ENCODE results near the gene LIPC. TPM values are rescaled to one million over a fixed set of nuclear protein-coding genes. Genes with fewer than 3 reads are reported as not detected.

The LIPC gene
- total and polyA plus RNA-seq, 7 experiments from 2014 or later: 0.46 to 5.1 (median 0.77) TPM

DNA sequence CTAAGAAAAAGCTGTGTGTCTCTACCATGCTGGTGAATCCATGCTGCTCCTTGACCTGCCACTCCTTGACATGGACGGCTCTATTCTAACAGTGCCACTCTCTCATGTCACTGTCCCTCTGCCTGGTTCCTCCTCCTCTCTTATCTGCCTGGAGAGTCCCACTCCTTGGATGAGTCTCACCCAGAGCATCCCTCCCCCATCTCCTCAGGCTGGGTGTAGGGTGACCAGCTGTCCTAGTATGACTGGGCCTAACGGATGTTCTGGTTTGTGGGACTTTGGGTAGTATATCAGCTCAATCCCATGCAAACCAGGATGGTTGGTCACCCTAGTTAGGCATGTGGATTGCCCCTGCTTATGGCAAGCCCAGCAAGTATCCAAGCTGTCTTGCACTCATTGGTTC lies 54.3 kb downstream of the LIPC start:
- ChIA-PET CTCF (no interaction called here), POLR2A (no interaction called here)
- no peak for ATAC-seq
- Histone ChIP-seq H3K9me3 (ENCODE audit: control insufficient read depth in 2 of 3, low read length in 3 of 3) (peaks cover 0 to 6% (median 0%) of the 10 kb centered on the region in 3 experiments), H3K4me1 (ENCODE audit: control insufficient read depth in 2 of 2, insufficient read depth in 2 of 2, low read length in 2 of 2) (peaks cover 42 to 45% of the 10 kb centered on the region in 2 donors), H3K4me3 (ENCODE audit: low read length) (peak overlapping the region; percentile 11), H3K27me3 (ENCODE audit: control insufficient read depth in 2 of 2, insufficient read depth in 2 of 2, low read length in 2 of 2) (no peaks in the 10 kb centered on the region), H3K27ac (ENCODE audit: low read depth, low read length) (peak overlapping the region; percentile 42), H3K36me3 (ENCODE audit: control insufficient read depth in 2 of 3, insufficient read depth in 3 of 3, low read length in 3 of 3) (no peaks in the 10 kb centered on the region)
- Mint-ChIP-seq H3K27ac (peak overlapping the region; percentile 32 to 95 (median 89)), H3K36me3 (peaks cover 0 to 48% (median 0%) of the 10 kb centered on the region in 5 donors), H3K27me3 (no peaks in the 10 kb centered on the region), H3K4me3 (peak overlapping the region in 9 of 10 donors; percentile 7 to 76 (median 64)), H3K9me3 (peaks cover 0 to 16% (median 1%) of the 10 kb centered on the region in 11 donors), H3K4me1 (peaks cover 36 to 52% (median 48%) of the 10 kb centered on the region in 7 donors)
- DNase-seq: no peak
- intact Hi-C loops (cut with micrococcal nuclease): no loop called here

- ATAC-seq (no peak), DNase-seq (no peak)
- peak overlapping the region in 6 of 10 donors; percentile 7 to 76 (median 50) for H3K4me3 Mint-ChIP-seq
- POLR2A ChIA-PET: interaction anchor here (0.8 kb wide), 1 partner anchor 10 kb away, joined by 4 read pairs; no protein-coding TSS in a partner anchor
- intact Hi-C loops (cut with micrococcal nuclease): no loop called here
- CTCF ChIA-PET: no interaction called here
- peaks cover 42 to 45% of the 10 kb centered on the region in 2 donors for H3K4me1 ChIP-seq (ENCODE audit: control insufficient read depth in 2 of 2, insufficient read depth in 2 of 2, low read length in 2 of 2)
- peaks cover 0 to 48% (median 0%) of the 10 kb centered on the region in 5 donors for H3K36me3 Mint-ChIP-seq
- no peak overlapping the region for H3K27ac ChIP-seq (ENCODE audit: low read depth, low read length)
- peaks cover 0 to 6% (median 0%) of the 10 kb centered on the region in 3 experiments for H3K9me3 ChIP-seq (ENCODE audit: control insufficient read depth in 2 of 3, low read length in 3 of 3)
- H3K36me3 ChIP-seq (ENCODE audit: control insufficient read depth in 2 of 3, insufficient read depth in 3 of 3, low read length in 3 of 3): no peaks in the 10 kb centered on the region
- H3K4me1 Mint-ChIP-seq: peaks cover 36 to 52% (median 48%) of the 10 kb centered on the region in 7 donors
- no peak overlapping the region for H3K4me3 ChIP-seq (ENCODE audit: low read length)
- H3K27me3 ChIP-seq (ENCODE audit: control insufficient read depth in 2 of 2, insufficient read depth in 2 of 2, low read length in 2 of 2): no peaks in the 10 kb centered on the region
- no peaks in the 10 kb centered on the region for H3K27me3 Mint-ChIP-seq
- peaks cover 0 to 16% (median 1%) of the 10 kb centered on the region in 11 donors for H3K9me3 Mint-ChIP-seq
- peak overlapping the region in 8 of 9 donors; percentile 80 to 95 (median 92) for H3K27ac Mint-ChIP-seq
These were observed 54.8 kb downstream of the LIPC start for GRCh38 chr15:58486564-58486963.

GRCh38 chr15:58487041-58487723 lies 55.4 kb downstream of the LIPC start:
- Histone ChIP-seq H3K27ac (ENCODE audit: low read depth, low read length) (no peak overlapping the region), H3K27me3 (ENCODE audit: control insufficient read depth in 2 of 2, insufficient read depth in 2 of 2, low read length in 2 of 2) (no peaks in the 10 kb centered on the region), H3K9me3 (ENCODE audit: control insufficient read depth in 2 of 3, low read length in 3 of 3) (peaks cover 0 to 6% (median 0%) of the 10 kb centered on the region in 3 experiments), H3K4me1 (ENCODE audit: control insufficient read depth in 2 of 2, insufficient read depth in 2 of 2, low read length in 2 of 2) (peaks cover 42 to 45% of the 10 kb centered on the region in 2 donors), H3K4me3 (ENCODE audit: low read length) (no peak overlapping the region), H3K36me3 (ENCODE audit: control insufficient read depth in 2 of 3, insufficient read depth in 3 of 3, low read length in 3 of 3) (no peaks in the 10 kb centered on the region)
- DNase-seq (no peak), ATAC-seq (no peak)
- Mint-ChIP-seq H3K4me3 (no peak overlapping the region), H3K27ac (peak overlapping the region in 5 of 9 donors; percentile 14 to 95 (median 60)), H3K4me1 (peaks cover 36 to 55% (median 48%) of the 10 kb centered on the region in 7 donors), H3K9me3 (peaks cover 0 to 16% (median 1%) of the 10 kb centered on the region in 11 donors), H3K27me3 (no peaks in the 10 kb centered on the region), H3K36me3 (peaks cover 0 to 46% (median 0%) of the 10 kb centered on the region in 5 donors)
- POLR2A ChIA-PET: interaction anchor here (0.8 kb wide), 1 partner anchor 9 kb away, joined by 4 read pairs; no protein-coding TSS in a partner anchor
- intact Hi-C loops (cut with micrococcal nuclease): no loop called here
- CTCF ChIA-PET: interaction anchor here (0.6 to 1.5 kb wide), 2 partner anchors 10 to 214 kb away, joined by 3 to 5 read pairs; no protein-coding TSS in a partner anchor

DNA sequence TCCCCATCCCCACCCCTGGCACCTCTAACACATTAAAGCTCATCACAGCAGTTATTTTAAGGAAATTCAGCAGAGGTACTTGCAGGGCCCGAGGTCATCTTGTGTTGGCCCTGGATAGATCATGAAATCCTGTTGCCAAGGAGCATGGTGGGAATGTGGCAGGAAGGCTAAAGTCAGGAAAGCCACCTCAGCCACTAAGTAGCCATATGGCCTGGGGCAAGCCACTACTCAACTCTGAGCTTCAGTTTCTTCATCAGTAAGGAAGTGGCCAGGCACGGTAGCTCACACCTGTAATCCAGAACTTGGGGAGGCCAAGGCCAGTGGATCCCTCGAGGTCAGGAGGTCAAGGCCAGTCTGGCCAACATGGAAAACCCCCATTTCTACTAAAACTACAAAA lies 55.9 kb downstream of the LIPC start:
- peaks cover 36 to 55% (median 48%) of the 10 kb centered on the region in 7 donors for H3K4me1 Mint-ChIP-seq
- peak overlapping the region in 1 of 9 donors; percentile 8 for H3K27ac Mint-ChIP-seq
- ATAC-seq: no peak
- peaks cover 0 to 16% (median 1%) of the 10 kb centered on the region in 11 donors for H3K9me3 Mint-ChIP-seq
- Histone ChIP-seq H3K4me3 (ENCODE audit: low read length) (no peak overlapping the region), H3K36me3 (ENCODE audit: control insufficient read depth in 2 of 3, insufficient read depth in 3 of 3, low read length in 3 of 3) (no peaks in the 10 kb centered on the region), H3K4me1 (ENCODE audit: control insufficient read depth in 2 of 2, insufficient read depth in 2 of 2, low read length in 2 of 2) (peaks cover 42 to 45% of the 10 kb centered on the region in 2 donors), H3K27ac (ENCODE audit: low read depth, low read length) (no peak overlapping the region), H3K27me3 (ENCODE audit: control insufficient read depth in 2 of 2, insufficient read depth in 2 of 2, low read length in 2 of 2) (no peaks in the 10 kb centered on the region), H3K9me3 (ENCODE audit: control insufficient read depth in 2 of 3, low read length in 3 of 3) (peaks cover 0 to 6% (median 0%) of the 10 kb centered on the region in 3 experiments)
- intact Hi-C loops (cut with micrococcal nuclease): no loop called here
- H3K27me3 Mint-ChIP-seq: no peaks in the 10 kb centered on the region
- peaks cover 0 to 46% (median 0%) of the 10 kb centered on the region in 5 donors for H3K36me3 Mint-ChIP-seq
- H3K4me3 Mint-ChIP-seq: no peak overlapping the region
- DNase-seq: no peak
- POLR2A ChIA-PET: no interaction called here
- CTCF ChIA-PET: interaction anchor here (0.6 to 1.5 kb wide), 2 partner anchors 10 to 215 kb away, joined by 3 to 5 read pairs; no protein-coding TSS in a partner anchor

GRCh38 chr15:58489289-58490085 lies 57.7 kb downstream of the LIPC start:
- no peak overlapping the region for H3K27ac ChIP-seq (ENCODE audit: low read depth, low read length)
- H3K4me1 Mint-ChIP-seq: peaks cover 19 to 48% (median 37%) of the 10 kb centered on the region in 7 donors

More at GRCh38 chr15:58489289-58490085, 57.7 kb downstream of the LIPC start:
- no peaks in the 10 kb centered on the region for H3K27me3 Mint-ChIP-seq
- ChIA-PET POLR2A (no interaction called here), CTCF (interaction anchor here (0.7 kb wide), 1 partner anchor 261 kb away, joined by 3 read pairs; no protein-coding TSS in a partner anchor)
- no peak for ATAC-seq
- DNase-seq: no peak
- intact Hi-C loops (cut with micrococcal nuclease): loop anchor here in 1 of 2 donors (5.0 kb wide), 1 partner anchor 42 kb away; no protein-coding TSS in a partner anchor
- peaks cover 0 to 15% (median 1%) of the 10 kb centered on the region in 11 donors for H3K9me3 Mint-ChIP-seq
- no peaks in the 10 kb centered on the region for H3K27me3 ChIP-seq (ENCODE audit: control insufficient read depth in 2 of 2, insufficient read depth in 2 of 2, low read length in 2 of 2)
- H3K4me3 Mint-ChIP-seq: peak overlapping the region in 1 of 10 donors; percentile 42
- H3K9me3 ChIP-seq (ENCODE audit: control insufficient read depth in 2 of 3, low read length in 3 of 3): peaks cover 0 to 6% (median 0%) of the 10 kb centered on the region in 3 experiments
- no peak overlapping the region for H3K4me3 ChIP-seq (ENCODE audit: low read length)
- H3K4me1 ChIP-seq (ENCODE audit: control insufficient read depth in 2 of 2, insufficient read depth in 2 of 2, low read length in 2 of 2): peaks cover 34% of the 10 kb centered on the region in 2 donors
- H3K27ac Mint-ChIP-seq: no peak overlapping the region
- peaks cover 0 to 38% (median 0%) of the 10 kb centered on the region in 5 donors for H3K36me3 Mint-ChIP-seq
- H3K36me3 ChIP-seq (ENCODE audit: control insufficient read depth in 2 of 3, insufficient read depth in 3 of 3, low read length in 3 of 3): no peaks in the 10 kb centered on the region

Measured in naive thymus-derived CD4-positive, alpha-beta T cell (primary cell).